Mesothelial cell of epicardium (in vitro differentiated cells): ENCODE data around the gene RNF7. TPM values are rescaled to one million over a fixed set of nuclear protein-coding genes. Genes with fewer than 3 reads are reported as not detected.

Experiments
- DNase-seq, 2 experiments: peaks; one replicate each; pipeline ENCODE4 v3.0.0; 2021; ENCODE audit warnings: low spot score in 2 of 2; ENCODE audit not compliant: unreplicated experiment in 2 of 2
- H3K27ac Mint-ChIP-seq: 2 replicates; pipeline ENCODE4 v1.8.0; 2021; ENCODE audit warnings: mixed read lengths
- H3K27me3 Mint-ChIP-seq: 2 replicates; pipeline ENCODE4 v1.8.0; 2021; ENCODE audit warnings: low read depth, mixed read lengths
- H3K36me3 Mint-ChIP-seq: 2 replicates; pipeline ENCODE4 v1.8.0; 2021; ENCODE audit warnings: mixed read lengths
- H3K4me1 Mint-ChIP-seq: 2 replicates; pipeline ENCODE4 v1.8.0; 2021; ENCODE audit warnings: mixed read lengths
- H3K4me3 Mint-ChIP-seq: 2 replicates; pipeline ENCODE4 v1.8.0; 2021; ENCODE audit warnings: mild to moderate bottlenecking, moderate library complexity, mixed read lengths
- H3K9me3 Mint-ChIP-seq: 2 replicates; pipeline ENCODE4 v1.8.0; 2021; ENCODE audit warnings: mixed read lengths
- CTCF ChIP-seq: fragments of 200-600 bp; sonication (generic); IDR thresholded peaks from one replicate; pipeline ENCODE4 v1.5.0; 2021; ENCODE audit warnings: antibody characterized with exemption; ENCODE audit not compliant: unreplicated experiment
- total RNA-seq: library from RNA; stranded (reverse); gene quantifications from 3 replicates; pipeline ENCODE4 v1.2.1, GENCODE V29; 2021

The RNF7 gene
- total RNA-seq, 1 donor from 2014 or later: 94.3 TPM

- no peaks in the 10 kb centered on the region for H3K4me1 Mint-ChIP-seq
- no peak for TF ChIP-seq CTCF
- H3K27ac Mint-ChIP-seq: no peak overlapping the region
- no peaks in the 10 kb centered on the region for H3K27me3 Mint-ChIP-seq
- no peaks in the 10 kb centered on the region for H3K9me3 Mint-ChIP-seq
- H3K36me3 Mint-ChIP-seq: no peaks in the 10 kb centered on the region
- DNase-seq: no peak
- H3K4me3 Mint-ChIP-seq: no peak overlapping the region
These were observed 11.6 kb upstream of the RNF7 start for GRCh38 chr3:141726483-141726882.

- H3K9me3 Mint-ChIP-seq: peaks cover 7% of the 10 kb centered on the region
These were observed 9.7 kb upstream of the RNF7 start for GRCh38 chr3:141728355-141728892.

GRCh38 chr3:141729240-141729639 is 8.9 kb upstream of the RNF7 start:
- no peak for DNase-seq
- H3K27ac Mint-ChIP-seq: no peak overlapping the region
- TF ChIP-seq CTCF: no peak
- H3K27me3 Mint-ChIP-seq: no peaks in the 10 kb centered on the region
- no peaks in the 10 kb centered on the region for H3K36me3 Mint-ChIP-seq
- H3K9me3 Mint-ChIP-seq: peaks cover 7% of the 10 kb centered on the region
- H3K4me3 Mint-ChIP-seq: no peak overlapping the region
- no peaks in the 10 kb centered on the region for H3K4me1 Mint-ChIP-seq

More at GRCh38 chr3:141728355-141728892, 9.7 kb upstream of the RNF7 start:
- no peak overlapping the region for H3K27ac Mint-ChIP-seq
- no peaks in the 10 kb centered on the region for H3K4me1 Mint-ChIP-seq
- no peaks in the 10 kb centered on the region for H3K36me3 Mint-ChIP-seq
- H3K4me3 Mint-ChIP-seq: no peak overlapping the region
- no peak for DNase-seq
- H3K27me3 Mint-ChIP-seq: no peaks in the 10 kb centered on the region
- no peak for TF ChIP-seq CTCF

- Mint-ChIP-seq H3K9me3 (peaks cover 10% of the 10 kb centered on the region), H3K36me3 (no peaks in the 10 kb centered on the region), H3K27ac (no peak overlapping the region), H3K4me1 (peaks cover 10% of the 10 kb centered on the region), H3K4me3 (no peak overlapping the region), H3K27me3 (no peaks in the 10 kb centered on the region)
- DNase-seq: no peak
- no peak for TF ChIP-seq CTCF
These were observed 2.9 kb upstream of the RNF7 start for GRCh38 chr3:141735176-141735575.

- TF ChIP-seq CTCF: no peak
- Mint-ChIP-seq H3K36me3 (no peaks in the 10 kb centered on the region), H3K27me3 (no peaks in the 10 kb centered on the region), H3K4me1 (peaks cover 18% of the 10 kb centered on the region), H3K9me3 (peaks cover 10% of the 10 kb centered on the region), H3K27ac (no peak overlapping the region), H3K4me3 (no peak overlapping the region)
- DNase-seq: no peak
These were observed 2.2 kb upstream of the RNF7 start for GRCh38 chr3:141735770-141736465.
